Fibroblast of lung (primary cell): Measurements from ENCODE around the gene RMDN2.

Source experiments
- CTCF ChIP-seq, 2 donors: IDR thresholded peaks in 1 of 2; conservative IDR thresholded peaks in 1 of 2; 1 replicate in 1 of 2; 2 replicates in 1 of 2; pipeline ENCODE4 v1.5.1; 2011 to 2012; ENCODE audit warnings: low read length in 2 of 2, control low read depth in 1 of 2, inconsistent platforms in 1 of 2, low read depth in 1 of 2, mild to moderate bottlenecking in 1 of 2
- EZH2 ChIP-seq: IDR thresholded peaks from 2 replicates; pipeline ENCODE4 v1.5.1; 2012; ENCODE audit warnings: low read length, control low read depth, mild to moderate bottlenecking; ENCODE audit errors: missing control alignments

GRCh38 chr2:37984589-37984988, 59.5 kb downstream of the RMDN2 start:
- peak in 1 of 2 donors; percentile 22 for TF ChIP-seq CTCF (conservative IDR thresholded peaks at IDR 0.05 in 1 of 2, IDR thresholded peaks at IDR 0.05 in 1 of 2; ENCODE audit: low read depth in 1 of 2, low read length in 2 of 2)
- TF ChIP-seq EZH2, result no peak
